GM12878 (cell line): ENCODE measurements around the gene STEAP2. TPM values are rescaled to one million over a fixed set of nuclear protein-coding genes. Genes with fewer than 3 reads are reported as not detected.

Experiments used
- ATAC-seq: fragments of 200-7000 bp; cut with Tn5 transposase; 3 replicates; pipeline ENCODE4 v1.9.1; 2020; ENCODE audit warnings: mild to moderate bottlenecking, moderate library complexity
- BruUV-seq: library from RNA; stranded (reverse); fragments of 400-500 nt; replicated peaks from 2 replicates; lab custom pipeline; 2021; lab: Mats Ljungman, UMichigan
- CTCF ChIA-PET: fragments of 300-600 bp; sonication (Branson Sonifier 250); formaldehyde crosslinking; extraction: SDS; loops from one replicate; lab custom pipeline; 2021; ENCODE audit warnings: inconsistent platforms; lab: Yijun Ruan, JAX
- POLR2A ChIA-PET: fragments of 350-600 bp; formaldehyde crosslinking; extraction: SDS; loops from one replicate; lab custom pipeline; 2021; ENCODE audit warnings: inconsistent platforms; lab: Charles Lee
- RAD21 ChIA-PET: fragments of 300-600 bp; sonication (Branson Sonifier 250); formaldehyde crosslinking; loops from one replicate; lab custom pipeline; 2023; ENCODE audit warnings: antibody characterized with exemption; ENCODE audit not compliant: unreplicated experiment; lab: Charles Lee
- SMC1A ChIA-PET: fragments of 300-600 bp; sonication (Branson Sonifier 250); formaldehyde crosslinking; loops from one replicate; lab custom pipeline; 2023; ENCODE audit not compliant: unreplicated experiment, uncharacterized antibody; lab: Charles Lee
- DNase-seq: peaks from one replicate; pipeline ENCODE4 v3.0.0-alpha.2; 2011; ENCODE audit warnings: low read depth, low spot score
- FAIRE-seq: peaks from 3 replicates; lab custom pipeline; 2011; peaks lifted over from hg19 to GRCh38; lab: Jason Lieb, UNC
- H2AFZ ChIP-seq: 2 replicates; pipeline ENCODE4 v1.6.0; 2011; ENCODE audit warnings: low read depth, low read length, control low read depth; ENCODE audit not compliant: control insufficient read depth
- H3K27ac ChIP-seq: 2 replicates; pipeline ENCODE4 v1.5.1; 2011; ENCODE audit warnings: control low read depth; ENCODE audit not compliant: control insufficient read depth, insufficient read depth
- H3K27me3 ChIP-seq, 2 experiments: replicated peaks in 1 of 2; 2 replicates each; pipeline versions ENCODE4 v1.6.0 to v1.6.1; 2011; ENCODE audit warnings: low read length in 1 of 2; ENCODE audit not compliant: control insufficient read depth in 2 of 2, insufficient read depth in 2 of 2
- H3K36me3 ChIP-seq, 2 experiments: 2 replicates each; pipeline ENCODE4 v1.5.1; 2011; ENCODE audit warnings: low read length in 1 of 2; ENCODE audit not compliant: control insufficient read depth in 2 of 2, insufficient read depth in 2 of 2
- H3K4me1 ChIP-seq: 2 replicates; pipeline ENCODE4 v1.6.1; 2011; ENCODE audit warnings: mild to moderate bottlenecking, low read length, moderate library complexity, mixed read lengths; ENCODE audit not compliant: control insufficient read depth, insufficient read depth
- H3K4me2 ChIP-seq: 2 replicates; pipeline ENCODE4 v1.6.0; 2011; ENCODE audit warnings: control low read depth; ENCODE audit not compliant: control insufficient read depth, insufficient read depth
- H3K4me3 ChIP-seq: fragments of 200-600 bp; sonication (generic); 2 replicates; pipeline ENCODE4 v1.5.1; 2016
- H3K79me2 ChIP-seq: 2 replicates; pipeline ENCODE4 v1.6.0; 2011; ENCODE audit warnings: low read length; ENCODE audit not compliant: control insufficient read depth, insufficient read depth
- H3K9ac ChIP-seq: 2 replicates; pipeline ENCODE4 v1.8.0; 2011; ENCODE audit warnings: low read length, control low read depth, mixed read lengths; ENCODE audit not compliant: control insufficient read depth, insufficient read depth
- H3K9me3 ChIP-seq: replicated peaks from 3 replicates; pipeline ENCODE4 v1.5.1; 2011; ENCODE audit warnings: mild to moderate bottlenecking, low read length; ENCODE audit not compliant: control insufficient read depth, insufficient read depth
- H4K20me1 ChIP-seq: 2 replicates; pipeline ENCODE4 v1.6.0; 2011; ENCODE audit not compliant: control insufficient read depth, insufficient read depth
- DPF2 ChIP-seq: fragments of 450-650 bp; IDR thresholded peaks from 2 replicates; pipeline ENCODE4 v1.6.1; 2017; ENCODE audit warnings: mild to moderate bottlenecking
- HDAC6 ChIP-seq: fragments of 200-600 bp; sonication (generic); IDR thresholded peaks from one replicate; pipeline ENCODE4 v1.8.0; 2017; ENCODE audit warnings: antibody characterized with exemption; ENCODE audit not compliant: unreplicated experiment
- HSF1 ChIP-seq: fragments of 150-350 bp; IDR thresholded peaks from 2 replicates; pipeline ENCODE4 v1.6.1; 2014; ENCODE audit warnings: mild to moderate bottlenecking, low read depth, low read length
- IRF3 ChIP-seq: fragments of 450-650 bp; IDR thresholded peaks from 2 replicates; pipeline ENCODE4 v1.6.1; 2014; ENCODE audit warnings: mild to moderate bottlenecking
- IRF4 ChIP-seq: IDR thresholded peaks from 2 replicates; pipeline ENCODE4 v1.6.1; 2011; ENCODE audit warnings: low read depth, low read length
- LARP7 ChIP-seq: fragments of 450-650 bp; IDR thresholded peaks from 2 replicates; pipeline ENCODE4 v1.6.1; 2017; ENCODE audit warnings: mild to moderate bottlenecking
- RB1 ChIP-seq: fragments of 450-650 bp; formaldehyde crosslinking; IDR thresholded peaks from 2 replicates; pipeline ENCODE4 v1.6.1; 2017; ENCODE audit warnings: mild to moderate bottlenecking, borderline replicate concordance
- SUZ12 ChIP-seq: fragments of 200-600 bp; sonication (generic); IDR thresholded peaks from one replicate; pipeline ENCODE4 v1.6.1; 2018; ENCODE audit warnings: antibody characterized with exemption, mild to moderate bottlenecking; ENCODE audit not compliant: unreplicated experiment
- TBL1XR1 ChIP-seq: IDR thresholded peaks from 2 replicates; pipeline ENCODE4 v1.6.1; 2012; ENCODE audit warnings: low read depth, low read length, improper control_type of control experiment
- ZBED1 ChIP-seq: IDR thresholded peaks from 2 replicates; pipeline ENCODE4 v1.6.1; 2016; ENCODE audit warnings: borderline replicate concordance
- ZBTB11 ChIP-seq: fragments of 450-650 bp; formaldehyde crosslinking; IDR thresholded peaks from 2 replicates; pipeline ENCODE4 v1.5.0; 2022; ENCODE audit warnings: mild to moderate bottlenecking, missing genetic modification characterization
- ZNF24 ChIP-seq: fragments of 450-650 bp; IDR thresholded peaks from 2 replicates; pipeline ENCODE4 v1.6.1; 2017; ENCODE audit warnings: antibody characterized with exemption, mild to moderate bottlenecking
- ZNF384 ChIP-seq: IDR thresholded peaks from 2 replicates; pipeline ENCODE4 v1.6.1; 2012; ENCODE audit warnings: low read depth, mild to moderate bottlenecking, low read length, improper control_type of control experiment, borderline replicate concordance
- in situ Hi-C: fragments of 300-500 bp; cut with MboI; formaldehyde crosslinking; loops from 9 replicates; pipeline ENCODE4 v1.14.3; 2018; ENCODE audit warnings: mixed read lengths
- intact Hi-C: fragments of 100-400 bp; cut with micrococcal nuclease; formaldehyde crosslinking; loops from one replicate; pipeline ENCODE4 v1.14.2; 2022; ENCODE audit not compliant: unreplicated experiment
- polyA plus RNA-seq, 11 experiments: library from polyadenylated mRNA; depleted of rRNA in 4 of 11; unstranded in 6 of 11; stranded (reverse) in 5 of 11; fragments of >200 nt; fragmentation: Nextera tagmentation in 4 of 11; fragmentation: Illumina TruSeq in 1 of 11; extraction: Ambion mirVana in 4 of 11; extraction: Trizol in 1 of 11; gene quantifications; 1 replicate in 1 of 11; 2 replicates in 10 of 11; pipeline versions ENCODE4 v1.2.1 to v1.2.3, GENCODE V29; 2011 to 2016; ENCODE audit warnings: inconsistent platforms in 2 of 11, missing spikeins in 2 of 11, low read depth in 1 of 11
- total RNA-seq, 4 experiments: library from RNA; depleted of rRNA in 3 of 4; stranded (reverse); fragments of >200 nt in 3 of 4; fragmentation: Illumina TruSeq in 1 of 4; extraction: Trizol in 1 of 4; gene quantifications; 2 replicates each; pipeline versions ENCODE4 v1.2.1 to v1.2.3, GENCODE V29; 2013 to 2021
- TF ChIP-seq, protein P1 (sequence below): fragments of 450-650 bp; IDR thresholded peaks from 2 replicates; pipeline ENCODE4 v1.6.1; 2018; ENCODE audit warnings: borderline replicate concordance, mild to moderate bottlenecking; ENCODE audit not compliant: partially characterized antibody

Gene STEAP2
- total and polyA plus RNA-seq, 10 of the 15 experiments (the other 5 are each of a cell fraction or from before 2014, with no cell fraction given) = 0.64 to 17.6 (median 1.8) TPM

GRCh38 chr7:90261441-90261840 is 49.9 kb downstream of the STEAP2 start:
- ChIA-PET POLR2A (interaction anchor here (1.0 to 2.1 kb wide), 2 partner anchors 11 to 34 kb away, joined by 3 to 9 read pairs; no protein-coding TSS in a partner anchor), SMC1A (interaction anchor here (0.8 to 2.7 kb wide), 10 partner anchors 10 to 355 kb away, joined by 3 to 39 read pairs (median 11); partner anchors contain the start of genes CFAP69 and STEAP1), CTCF (interaction anchor here (1.4 to 3.6 kb wide), 8 partner anchors 11 to 166 kb away, joined by 5 to 53 read pairs (median 18); partner anchors contain the start of gene STEAP1), RAD21 (interaction anchor here (0.7 to 3.6 kb wide), 8 partner anchors 9 to 167 kb away, joined by 3 to 27 read pairs (median 4); partner anchors contain the start of genes CFAP69 and STEAP1)
- Histone ChIP-seq H3K9ac (no peak overlapping the region), H3K27ac (no peak overlapping the region), H3K27me3 (no peaks in the 10 kb centered on the region), H2AFZ (no peak overlapping the region), H3K36me3 (no peaks in the 10 kb centered on the region), H3K4me2 (no peak overlapping the region), H3K4me3 (no peak overlapping the region), H3K4me1 (no peaks in the 10 kb centered on the region), H3K79me2 (no peaks in the 10 kb centered on the region), H4K20me1 (no peaks in the 10 kb centered on the region), H3K9me3 (no peaks in the 10 kb centered on the region)
- DNase-seq (no peak), FAIRE-seq (no peak), ATAC-seq (peak; percentile 34; the same call in 2 of the 3 replicates)
- intact Hi-C loops (no loop called here), in situ Hi-C loops (no loop called here)
- no TSS peak for BruUV-seq
- TF ChIP-seq ZBTB11 (CRISPR knock-in tag) (no peak), DPF2 (no peak), ZNF24 (no peak), ZBED1 (no peak), ZNF384 (no peak), IRF3 (no peak), TBL1XR1 (no peak), SUZ12 (no peak), HDAC6 (no peak), HSF1 (no peak), LARP7 (no peak), RB1 (no peak), IRF4 (no peak)
- TF ChIP-seq, protein P1, sequence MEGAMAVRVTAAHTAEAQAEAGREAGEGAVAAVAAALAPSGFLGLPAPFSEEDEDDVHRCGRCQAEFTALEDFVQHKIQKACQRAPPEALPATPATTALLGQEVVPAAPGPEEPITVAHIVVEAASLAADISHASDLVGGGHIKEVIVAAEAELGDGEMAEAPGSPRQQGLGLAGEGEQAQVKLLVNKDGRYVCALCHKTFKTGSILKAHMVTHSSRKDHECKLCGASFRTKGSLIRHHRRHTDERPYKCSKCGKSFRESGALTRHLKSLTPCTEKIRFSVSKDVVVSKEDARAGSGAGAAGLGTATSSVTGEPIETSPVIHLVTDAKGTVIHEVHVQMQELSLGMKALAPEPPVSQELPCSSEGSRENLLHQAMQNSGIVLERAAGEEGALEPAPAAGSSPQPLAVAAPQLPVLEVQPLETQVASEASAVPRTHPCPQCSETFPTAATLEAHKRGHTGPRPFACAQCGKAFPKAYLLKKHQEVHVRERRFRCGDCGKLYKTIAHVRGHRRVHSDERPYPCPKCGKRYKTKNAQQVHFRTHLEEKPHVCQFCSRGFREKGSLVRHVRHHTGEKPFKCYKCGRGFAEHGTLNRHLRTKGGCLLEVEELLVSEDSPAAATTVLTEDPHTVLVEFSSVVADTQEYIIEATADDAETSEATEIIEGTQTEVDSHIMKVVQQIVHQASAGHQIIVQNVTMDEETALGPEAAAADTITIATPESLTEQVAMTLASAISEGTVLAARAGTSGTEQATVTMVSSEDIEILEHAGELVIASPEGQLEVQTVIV = no peak
